OCI-M1 (cell line): ENCODE measurements around the gene VPS13D.

Experiments used
- DNase-seq: peaks from one replicate; lab custom pipeline; 2025; lab: John Stamatoyannopoulos, UW

The VPS13D gene

DNA sequence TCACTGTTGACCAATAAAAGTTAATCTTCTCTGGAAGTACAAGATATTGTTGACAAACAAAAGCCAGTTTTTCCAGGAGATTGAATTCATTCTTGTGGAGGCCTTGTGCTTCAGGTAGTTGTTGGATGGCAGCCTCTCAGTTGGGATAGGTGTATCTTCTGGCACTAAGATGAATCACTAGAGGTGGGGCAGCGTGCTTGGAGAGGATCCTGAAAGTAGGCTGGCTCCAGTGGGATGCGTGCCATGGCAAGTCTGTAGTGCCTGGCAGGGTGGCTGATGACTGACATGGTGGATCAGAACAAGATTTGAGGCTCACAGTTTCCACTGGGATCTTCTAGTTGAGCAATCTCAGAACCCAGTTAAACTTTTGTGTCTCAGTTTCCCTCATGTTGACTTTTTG is 2.4 kb downstream of the VPS13D start:
- no peak for DNase-seq

DNA sequence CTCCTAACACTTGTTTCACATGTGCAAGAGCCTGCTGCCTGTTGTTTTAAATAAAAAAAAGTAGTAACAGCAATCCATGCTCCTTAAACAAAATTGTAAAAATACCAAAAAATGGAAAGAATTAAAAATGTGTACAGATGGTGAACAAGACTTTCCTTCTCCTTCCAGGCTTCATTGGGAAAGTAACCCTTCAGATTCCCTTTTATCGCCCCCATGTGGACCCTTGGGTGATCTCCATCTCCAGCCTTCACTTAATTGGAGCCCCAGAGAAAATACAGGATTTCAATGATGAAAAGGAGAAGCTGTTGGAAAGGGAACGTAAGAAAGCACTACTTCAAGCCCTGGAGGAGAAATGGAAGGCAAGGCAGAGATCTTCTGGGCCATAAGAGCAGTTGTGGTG is 14.2 kb downstream of the VPS13D start:
- peak; percentile 37 for DNase-seq

DNA sequence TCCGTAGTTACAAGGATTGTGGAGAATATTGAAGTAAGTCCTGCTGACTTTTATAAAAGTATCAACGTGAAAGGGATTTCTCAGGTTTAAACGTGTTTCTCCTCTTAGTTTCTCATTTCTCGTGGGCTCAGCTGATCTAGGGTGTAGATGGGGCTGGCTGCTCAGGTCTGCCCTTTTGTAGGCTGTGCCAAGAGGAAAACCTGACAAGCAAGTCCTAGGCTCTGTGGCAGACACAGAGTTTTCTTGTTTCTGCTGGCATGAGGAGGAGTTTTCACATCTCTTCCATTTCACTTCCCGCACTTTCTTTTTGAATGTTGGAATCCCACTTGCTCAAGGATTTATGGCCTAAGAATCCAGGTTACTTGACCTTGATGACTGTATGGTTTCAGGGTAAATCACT is 14.8 kb downstream of the VPS13D start:
- no peak for DNase-seq

DNA sequence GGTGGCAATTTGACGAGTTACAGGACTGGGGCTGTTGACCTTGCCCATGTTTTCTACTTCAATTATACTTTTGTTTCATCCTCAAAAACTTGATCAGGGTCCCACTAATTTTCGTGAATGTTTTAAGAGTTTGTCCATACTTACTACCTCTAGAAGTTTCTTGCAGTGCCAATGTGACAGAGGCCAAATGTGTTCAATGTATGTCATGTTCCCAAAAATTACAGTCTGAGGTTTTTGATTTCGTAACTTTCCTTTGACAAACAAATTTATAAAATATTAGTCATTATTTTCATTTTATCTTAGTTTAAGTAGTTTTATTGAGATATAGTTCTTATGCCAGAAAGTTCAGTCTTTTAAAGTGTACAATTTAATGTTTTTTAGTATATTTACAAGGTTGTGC is 15.3 kb downstream of the VPS13D start:
- DNase-seq = no peak

DNA sequence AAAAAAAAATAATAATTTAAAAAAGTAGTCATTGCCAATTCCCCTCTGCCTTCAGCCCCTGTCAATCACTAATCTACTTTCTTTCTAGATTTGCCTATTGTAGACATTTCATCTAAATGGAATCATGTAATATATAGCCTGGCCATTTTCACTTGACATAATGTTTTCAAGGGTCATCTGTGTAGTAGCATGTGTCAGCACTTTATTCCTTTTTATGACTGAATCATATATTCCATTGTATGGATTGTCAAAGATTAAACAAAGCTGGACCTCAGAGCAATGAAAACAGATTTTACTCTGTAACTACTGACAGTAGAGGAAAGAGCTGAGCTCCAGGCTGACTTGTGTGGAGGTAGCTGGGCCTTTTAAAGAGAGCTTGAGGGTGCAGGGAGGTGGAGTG is 15.9 kb downstream of the VPS13D start:
- DNase-seq = no peak

DNA sequence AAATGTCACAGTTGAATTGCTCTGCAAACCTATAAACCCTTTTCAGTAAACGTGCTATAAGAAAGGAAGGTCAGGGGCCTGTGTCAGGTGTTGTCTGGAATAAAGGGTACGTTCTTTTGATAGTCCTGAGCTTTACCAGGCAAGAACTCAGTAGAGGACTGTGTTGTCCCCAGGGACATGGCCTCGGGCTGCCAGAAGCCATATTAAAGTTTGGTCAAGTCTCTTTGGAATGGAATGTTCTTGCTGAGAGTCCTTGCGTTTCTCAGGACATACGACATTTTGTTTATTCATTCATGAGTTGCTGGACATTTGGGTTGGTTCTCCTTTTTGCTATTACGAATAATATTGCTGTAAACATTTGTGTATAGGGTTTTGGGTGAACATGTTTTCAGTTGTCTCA is 16.8 kb downstream of the VPS13D start:
- no peak for DNase-seq

DNA sequence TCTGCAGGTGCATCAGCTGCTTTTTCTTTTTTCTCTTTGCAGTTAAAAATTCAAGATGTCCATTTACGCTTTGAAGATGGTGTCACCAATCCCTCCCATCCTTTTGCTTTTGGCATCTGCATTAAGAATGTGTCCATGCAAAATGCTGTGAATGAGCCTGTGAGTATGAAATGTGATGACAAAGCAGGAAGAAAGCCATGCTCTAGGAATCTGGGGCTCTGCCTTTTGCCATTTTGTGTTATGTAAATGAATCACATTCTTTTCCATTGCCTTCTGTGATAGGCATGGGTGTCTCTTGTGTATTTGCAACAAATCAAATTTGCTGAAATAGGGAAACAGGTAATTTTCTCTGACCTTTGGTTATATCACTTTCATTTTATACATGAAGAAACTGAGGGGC is 19.4 kb downstream of the VPS13D start:
- no peak for DNase-seq

DNA sequence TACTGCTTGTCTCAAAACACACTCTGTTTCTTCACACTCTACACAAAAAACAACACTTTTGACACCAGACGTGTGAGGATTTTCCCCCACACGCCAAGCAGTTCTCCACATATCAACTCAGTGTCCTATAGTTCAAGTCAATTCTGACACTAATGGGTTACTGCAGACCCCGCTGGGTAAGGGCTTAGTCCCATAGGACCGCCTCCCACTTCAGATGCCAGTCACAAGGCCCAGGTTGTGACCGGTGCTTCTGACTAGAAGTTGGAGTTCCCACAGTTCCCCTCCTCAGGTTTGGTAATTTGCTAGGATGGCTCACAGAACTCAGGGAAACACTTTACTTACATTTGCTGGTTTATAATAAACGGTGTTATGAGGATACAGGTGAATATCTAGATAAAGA is 19.9 kb downstream of the VPS13D start:
- DNase-seq = no peak

DNA sequence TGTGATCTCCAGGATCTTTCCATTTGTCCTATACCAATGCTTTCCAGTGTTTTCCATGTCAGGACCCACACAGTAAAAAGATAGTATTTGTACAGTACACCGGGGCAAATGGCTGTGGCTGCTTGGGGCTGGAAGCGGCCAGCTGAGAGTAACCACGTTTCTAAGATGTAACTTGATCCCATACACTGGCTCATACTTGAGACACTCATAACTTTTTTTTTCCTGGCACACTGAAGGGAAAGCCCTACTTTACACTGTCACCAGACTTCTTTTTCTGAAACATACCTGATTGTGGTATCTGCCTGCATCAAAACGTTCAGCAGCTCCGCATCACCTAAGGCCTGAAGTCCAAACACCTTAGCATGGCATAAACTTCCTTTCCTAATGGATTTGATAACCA is 21.6 kb downstream of the VPS13D start:
- DNase-seq = no peak

DNA sequence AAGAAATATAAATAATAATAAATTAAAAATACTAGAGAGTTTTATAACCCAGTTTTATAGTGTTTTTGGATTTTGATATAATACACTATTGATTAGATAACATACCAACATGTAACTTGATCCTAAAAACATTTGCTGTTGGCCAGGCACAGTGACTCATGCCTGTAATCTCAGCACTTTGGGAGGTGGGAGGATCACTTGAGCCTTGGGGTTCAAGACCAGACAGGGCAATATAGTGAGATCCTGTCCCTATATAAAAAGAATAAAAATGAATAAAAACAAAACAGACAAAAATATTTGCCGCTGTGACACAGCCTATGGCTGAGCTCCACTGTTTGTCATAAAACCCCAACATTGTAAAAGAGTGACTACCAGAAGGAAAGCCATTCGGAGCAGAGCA is 26.1 kb downstream of the VPS13D start:
- no peak for DNase-seq

DNA sequence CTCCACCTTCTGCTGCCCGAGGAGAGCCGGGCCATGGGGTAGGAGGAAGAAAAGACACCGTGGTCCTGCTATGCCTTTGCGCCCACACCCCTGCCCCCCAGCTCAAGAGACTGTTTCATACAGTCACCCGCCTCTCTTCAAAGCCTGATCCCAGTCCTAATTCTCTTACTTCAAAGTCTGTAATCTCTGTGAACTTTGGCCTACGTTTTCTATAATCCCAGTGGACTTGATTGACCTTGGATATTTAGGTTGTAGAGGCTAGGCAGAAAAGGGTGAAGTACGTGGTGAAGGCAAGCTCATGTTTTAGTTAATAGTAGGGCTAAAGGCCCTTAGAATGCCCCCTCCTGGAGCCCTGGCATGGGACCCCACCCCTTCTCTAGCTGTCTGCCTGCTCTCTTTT is 28.4 kb downstream of the VPS13D start:
- DNase-seq = no peak

DNA sequence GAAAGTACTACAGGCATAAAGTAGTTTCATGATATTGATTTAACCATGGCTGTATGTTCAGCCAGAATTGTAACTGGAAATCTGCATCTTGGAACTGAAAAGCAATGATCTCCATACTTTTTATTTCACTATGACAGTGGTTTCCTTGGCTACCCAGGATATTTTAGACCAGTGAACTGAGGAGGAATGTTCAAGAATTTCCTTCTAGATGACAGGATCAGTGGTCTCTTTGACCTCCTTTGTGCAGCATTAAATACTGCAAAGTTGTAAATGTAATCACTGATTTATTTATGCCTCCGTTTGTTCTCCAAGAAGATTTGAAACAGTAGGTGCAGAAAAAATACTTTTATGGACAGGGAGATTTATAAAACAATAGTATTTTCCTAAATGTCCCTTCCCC is 39.5 kb downstream of the VPS13D start:
- no peak for DNase-seq

DNA sequence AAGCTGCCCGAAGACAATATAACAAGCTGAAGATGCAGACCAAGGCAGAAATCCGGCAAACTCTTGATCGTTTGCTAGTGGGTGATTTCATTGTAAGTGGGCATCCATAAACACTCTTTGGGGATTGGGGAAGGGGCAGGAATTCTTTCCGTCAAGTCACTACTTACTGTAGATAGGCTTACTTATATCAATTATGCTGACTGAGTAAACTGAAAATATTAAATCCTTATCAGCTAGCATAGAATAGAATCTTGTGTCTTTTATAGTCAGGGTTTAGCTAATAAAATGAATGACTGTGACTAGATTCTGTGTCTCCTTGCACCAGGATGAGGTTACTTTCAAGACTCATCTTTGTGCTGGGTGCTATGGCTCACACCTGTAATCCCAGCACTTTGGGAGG is 41.2 kb downstream of the VPS13D start:
- no peak for DNase-seq

DNA sequence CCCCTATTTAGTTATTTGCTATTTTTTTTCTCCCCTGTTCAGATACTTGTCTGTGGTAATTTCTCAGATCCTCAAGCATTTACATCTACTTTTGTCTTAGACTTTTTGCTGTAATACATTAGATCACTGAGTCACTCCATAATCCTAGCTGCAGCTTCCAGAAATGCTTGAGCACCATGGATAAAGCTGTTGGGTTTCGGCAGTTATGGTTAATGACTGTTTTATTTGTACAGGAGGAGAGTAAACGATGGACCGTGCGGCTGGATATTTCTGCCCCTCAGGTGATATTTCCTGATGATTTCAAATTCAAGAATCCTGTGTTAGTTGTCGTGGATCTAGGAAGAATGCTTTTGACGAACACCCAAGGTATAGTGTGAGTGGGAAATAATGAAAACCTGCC is 42.9 kb downstream of the VPS13D start:
- no peak for DNase-seq

DNA sequence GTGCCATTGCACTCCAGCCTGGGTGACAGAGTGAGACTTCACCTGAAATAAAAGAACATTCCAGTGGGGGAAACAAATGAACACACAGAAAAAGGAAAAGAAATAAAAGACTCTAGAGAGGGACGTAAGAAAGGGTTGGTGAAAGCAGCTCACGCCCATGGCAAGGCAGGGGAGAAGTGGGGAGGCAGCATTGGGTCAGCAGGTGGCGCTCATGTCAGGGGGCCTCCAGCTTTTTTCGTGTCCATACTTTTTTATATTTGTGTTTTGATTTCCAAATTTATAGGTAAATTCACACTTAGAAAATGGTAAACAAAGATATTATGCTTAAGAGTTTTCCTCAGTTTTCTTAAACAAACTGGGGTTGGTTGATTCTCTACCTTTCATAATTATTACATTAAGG is 45.5 kb downstream of the VPS13D start:
- peak; percentile 25 for DNase-seq

DNA sequence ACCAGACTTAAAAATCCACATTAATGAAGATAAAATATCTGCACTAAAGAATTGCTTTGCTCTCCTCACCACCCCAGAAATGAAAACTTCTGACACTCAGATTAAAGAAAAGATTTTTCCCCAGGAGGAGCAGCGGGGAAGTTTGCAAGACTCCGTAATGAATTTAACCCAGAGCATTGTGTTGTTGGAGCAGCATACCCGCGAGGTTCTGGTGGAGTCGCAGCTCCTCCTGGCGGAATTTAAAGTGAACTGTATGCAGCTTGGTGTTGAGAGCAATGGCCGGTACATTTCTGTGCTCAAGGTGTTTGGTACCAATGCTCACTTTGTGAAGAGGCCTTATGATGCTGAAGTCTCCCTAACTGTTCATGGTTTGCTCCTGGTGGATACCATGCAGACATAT is 46.4 kb downstream of the VPS13D start:
- DNase-seq = no peak

DNA sequence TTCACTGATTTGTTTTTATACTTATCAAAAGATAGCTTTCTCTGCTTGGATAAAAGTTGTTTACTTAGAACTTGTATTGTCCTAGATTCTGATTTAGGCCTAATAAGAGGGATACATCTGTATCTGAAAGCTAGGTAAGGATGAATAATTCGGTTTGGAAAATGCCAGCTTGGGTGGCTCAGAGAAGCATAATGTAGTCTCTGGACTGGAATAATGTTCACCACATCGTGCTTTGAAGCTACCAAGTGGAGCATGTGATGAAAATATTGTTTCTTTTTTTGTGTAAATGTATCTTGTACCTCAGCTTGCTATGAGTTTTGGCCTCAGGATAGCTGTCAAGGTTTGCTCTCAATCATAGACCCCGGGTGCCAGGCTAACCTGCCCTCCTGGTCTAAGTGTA is 49.2 kb downstream of the VPS13D start:
- DNase-seq = no peak

DNA sequence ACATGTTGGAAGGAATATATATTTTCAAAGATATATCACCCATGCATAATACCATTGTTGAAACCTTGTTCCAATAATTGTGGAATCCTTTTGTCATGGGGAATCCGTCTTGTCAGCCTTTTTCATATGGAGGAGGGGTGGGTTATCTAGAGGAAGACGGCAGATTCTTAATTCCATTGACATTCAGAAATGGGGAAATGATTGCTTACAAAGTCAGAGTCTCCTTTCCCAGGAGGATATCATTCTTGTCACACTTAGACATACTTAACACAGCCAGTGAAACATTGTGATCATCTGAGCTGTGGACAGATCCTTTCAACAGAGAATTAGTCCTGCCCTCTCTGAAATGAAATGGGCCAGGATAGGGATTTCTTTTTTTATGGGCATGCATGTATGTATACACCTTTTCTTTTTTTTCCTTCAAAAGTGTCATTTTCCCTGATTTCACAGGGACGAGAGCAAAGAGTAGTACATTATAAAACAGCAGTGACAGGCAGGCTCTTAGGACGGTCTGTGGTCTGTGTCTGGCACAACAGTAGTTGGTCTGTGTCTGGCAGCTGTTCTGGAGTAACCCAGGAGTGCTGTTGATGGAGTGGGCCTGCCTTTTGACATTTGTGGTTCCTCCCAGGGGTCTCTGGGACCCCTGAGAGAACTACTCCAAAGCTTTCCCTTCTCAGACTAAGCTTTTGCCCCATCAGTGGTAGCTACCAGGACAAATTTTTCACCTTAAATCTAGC is 50.1 kb downstream of the VPS13D start:
- DNase-seq = no peak

DNA sequence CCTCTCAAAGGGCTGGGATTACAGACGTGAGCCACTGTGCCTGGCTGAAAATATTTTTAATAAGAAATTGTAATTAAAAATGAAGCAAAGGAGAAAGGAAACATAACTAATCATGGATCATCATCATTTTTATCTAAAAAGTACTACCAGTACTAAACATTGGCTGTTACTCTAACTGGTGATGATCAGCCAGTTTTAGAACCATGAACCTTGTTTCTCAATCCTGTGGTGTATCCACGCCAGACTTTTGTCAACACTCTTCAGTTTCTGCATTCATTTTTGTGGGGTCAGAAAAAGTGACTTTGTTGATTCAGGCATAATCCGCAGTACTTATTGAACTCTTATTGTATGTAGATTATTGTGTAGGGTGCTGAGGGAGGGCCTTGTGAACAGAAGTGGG is 52.3 kb downstream of the VPS13D start:
- no peak for DNase-seq

DNA sequence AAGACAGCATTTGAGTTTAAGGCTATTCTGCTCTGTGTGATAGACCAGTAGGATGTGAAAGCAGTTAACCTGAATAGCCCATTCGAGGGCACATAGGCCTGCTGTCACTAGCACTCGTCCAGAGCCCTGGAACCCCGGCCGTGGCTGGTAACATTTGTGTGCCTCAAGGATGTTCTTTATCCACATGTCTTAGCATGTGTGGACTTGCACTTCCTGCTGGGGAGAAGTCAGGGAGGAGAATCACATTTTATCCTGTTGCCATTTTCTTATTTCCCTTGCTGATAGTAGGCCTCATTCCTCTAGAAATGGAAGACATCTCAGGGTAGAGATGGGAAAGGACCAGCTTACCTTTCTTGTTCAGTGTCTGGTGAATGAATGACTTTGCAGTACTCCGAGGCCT is 54.7 kb downstream of the VPS13D start:
- DNase-seq = no peak

DNA sequence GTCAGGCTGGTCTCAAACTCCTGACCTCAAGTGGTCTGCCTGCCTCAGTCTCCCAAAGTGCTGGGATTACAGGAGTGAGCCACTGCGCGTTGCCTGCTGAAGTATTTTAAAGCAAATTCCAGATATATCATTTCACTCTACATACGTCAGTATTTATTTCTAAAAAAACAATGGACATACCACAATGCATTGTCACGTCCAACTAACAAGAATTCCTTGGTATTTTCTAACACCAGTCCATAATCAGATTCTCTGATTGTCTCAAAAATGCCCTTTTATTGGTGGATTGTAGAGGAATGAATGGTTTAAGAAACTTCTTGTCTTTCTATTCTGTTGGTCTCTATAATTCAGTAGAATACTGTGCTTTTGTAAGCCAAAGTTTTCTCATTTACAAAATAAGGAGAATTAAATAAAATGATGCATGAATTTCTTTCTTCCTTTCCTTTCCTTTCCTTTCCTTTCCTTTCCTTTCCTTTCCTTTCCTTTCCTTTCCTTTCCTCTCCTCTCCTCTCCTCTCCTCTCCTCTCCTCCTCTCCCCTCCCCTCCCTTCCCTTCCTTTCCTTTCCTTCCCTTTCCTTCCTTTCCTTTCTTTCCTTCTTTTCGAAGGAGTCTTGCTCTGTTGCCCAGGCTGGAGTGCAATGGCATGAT is 55.8 kb downstream of the VPS13D start:
- no peak for DNase-seq

DNA sequence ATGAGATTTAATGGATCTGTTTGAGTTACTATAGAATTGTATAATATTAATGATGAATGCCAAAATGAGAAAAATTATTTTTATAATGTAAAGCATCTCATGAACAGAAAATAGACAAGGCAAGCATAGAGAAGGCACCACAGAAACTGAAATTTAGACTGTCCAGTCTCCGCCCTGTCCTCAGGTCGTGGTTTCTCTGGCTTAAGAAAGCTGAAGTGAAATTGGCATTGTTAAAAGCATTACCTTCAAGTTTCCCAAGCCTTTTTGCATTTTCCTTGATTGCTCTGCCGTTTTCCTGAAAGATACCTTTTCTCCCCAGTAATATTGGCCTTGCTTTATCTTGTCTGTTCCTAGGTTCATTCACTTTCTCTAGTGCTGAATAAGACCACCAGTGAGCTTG is 58.0 kb downstream of the VPS13D start:
- no peak for DNase-seq

DNA sequence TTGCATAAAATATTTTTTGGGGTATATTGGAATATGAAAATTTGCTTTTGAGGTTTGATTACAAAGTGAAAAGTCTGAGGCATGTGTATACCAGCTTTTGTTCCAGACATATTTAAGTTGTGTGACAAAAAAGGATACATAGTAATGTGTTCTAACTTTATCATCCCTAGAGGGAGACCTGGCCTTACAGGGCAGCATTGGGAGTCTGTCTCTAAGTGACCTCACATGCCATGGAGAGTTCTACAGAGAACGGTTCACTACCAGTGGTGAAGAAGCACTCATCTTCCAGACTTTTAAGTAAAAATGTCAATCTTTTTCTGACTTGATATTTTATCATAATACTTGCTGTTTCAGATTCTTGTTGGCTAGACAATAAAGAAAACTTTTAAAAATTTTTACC is 61.0 kb downstream of the VPS13D start:
- DNase-seq = no peak

DNA sequence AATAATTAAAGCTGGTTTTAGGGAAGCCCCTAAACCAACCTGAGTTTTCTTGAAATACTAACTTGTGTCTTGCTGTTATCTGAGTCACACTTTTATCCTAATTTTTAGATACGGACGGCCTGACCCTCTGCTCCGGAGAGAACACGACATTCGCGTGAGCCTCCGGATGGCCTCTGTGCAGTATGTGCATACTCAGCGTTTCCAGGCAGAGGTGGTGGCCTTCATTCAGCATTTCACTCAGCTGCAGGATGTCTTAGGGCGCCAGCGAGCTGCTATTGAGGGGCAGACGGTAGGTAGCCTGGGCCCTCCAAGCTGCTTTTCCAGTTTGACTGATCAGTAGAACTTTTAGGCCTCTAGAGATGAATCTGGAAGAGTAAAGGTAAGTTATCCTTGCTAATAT is 63.6 kb downstream of the VPS13D start:
- no peak for DNase-seq
